ENCODE data around the gene IGFBP5.

The IGFBP5 gene

DNA sequence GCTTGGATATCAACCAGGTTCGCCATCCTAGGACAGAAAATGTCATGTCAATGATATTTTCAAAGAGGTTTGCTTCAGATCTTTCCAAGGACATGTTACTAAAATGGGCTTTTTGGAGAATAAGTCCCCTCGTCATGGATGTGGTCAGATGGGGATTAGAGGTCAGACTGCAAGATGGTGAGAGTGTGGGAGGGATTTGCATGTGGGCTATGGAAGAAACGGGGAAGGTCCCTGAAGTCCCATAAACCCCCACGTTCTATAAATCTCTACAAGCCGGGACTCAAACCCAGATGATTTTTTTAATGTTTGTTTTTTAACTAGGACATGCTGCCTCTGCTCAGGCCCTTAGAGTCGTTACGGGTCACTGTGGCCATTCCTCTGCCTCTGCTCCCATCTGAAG lies 37.7 kb upstream of the IGFBP5 start:
- no peak overlapping the region for H3K4me3 ChIP-seq (ENCODE audit: insufficient read depth, low read length, poor library complexity, severe bottlenecking)
- H3K9me2 ChIP-seq (replicated peaks; ENCODE audit: insufficient read depth, low read length): no peaks in the 10 kb centered on the region
- H2AFZ ChIP-seq (ENCODE audit: low read depth, low read length, severe bottlenecking): no peak overlapping the region
- no peaks in the 10 kb centered on the region for H3K27me3 ChIP-seq (ENCODE audit: low read length)
- H3K4me2 ChIP-seq (ENCODE audit: low read depth, low read length, poor library complexity, severe bottlenecking): no peak overlapping the region
- no peaks in the 10 kb centered on the region for H3K36me3 ChIP-seq (ENCODE audit: low read length)
- H3F3A ChIP-seq (ENCODE audit: insufficient read depth): no peaks in the 10 kb centered on the region
- H3K9me3 ChIP-seq (ENCODE audit: insufficient read depth, low read length): no peaks in the 10 kb centered on the region
- H3K79me2 ChIP-seq (ENCODE audit: insufficient read depth, low read length): no peaks in the 10 kb centered on the region
- no peak overlapping the region for H3K27ac ChIP-seq (ENCODE audit: low read depth, low read length)
- no peaks in the 10 kb centered on the region for H4K20me1 ChIP-seq (ENCODE audit: low read depth, low read length)
- no peak overlapping the region for H3K9ac ChIP-seq (ENCODE audit: low read length)
- no peak for TF ChIP-seq EZH2phosphoT487 (conservative IDR thresholded peaks at IDR 0.05; ENCODE audit: low read length)
- TF ChIP-seq, protein P1, sequence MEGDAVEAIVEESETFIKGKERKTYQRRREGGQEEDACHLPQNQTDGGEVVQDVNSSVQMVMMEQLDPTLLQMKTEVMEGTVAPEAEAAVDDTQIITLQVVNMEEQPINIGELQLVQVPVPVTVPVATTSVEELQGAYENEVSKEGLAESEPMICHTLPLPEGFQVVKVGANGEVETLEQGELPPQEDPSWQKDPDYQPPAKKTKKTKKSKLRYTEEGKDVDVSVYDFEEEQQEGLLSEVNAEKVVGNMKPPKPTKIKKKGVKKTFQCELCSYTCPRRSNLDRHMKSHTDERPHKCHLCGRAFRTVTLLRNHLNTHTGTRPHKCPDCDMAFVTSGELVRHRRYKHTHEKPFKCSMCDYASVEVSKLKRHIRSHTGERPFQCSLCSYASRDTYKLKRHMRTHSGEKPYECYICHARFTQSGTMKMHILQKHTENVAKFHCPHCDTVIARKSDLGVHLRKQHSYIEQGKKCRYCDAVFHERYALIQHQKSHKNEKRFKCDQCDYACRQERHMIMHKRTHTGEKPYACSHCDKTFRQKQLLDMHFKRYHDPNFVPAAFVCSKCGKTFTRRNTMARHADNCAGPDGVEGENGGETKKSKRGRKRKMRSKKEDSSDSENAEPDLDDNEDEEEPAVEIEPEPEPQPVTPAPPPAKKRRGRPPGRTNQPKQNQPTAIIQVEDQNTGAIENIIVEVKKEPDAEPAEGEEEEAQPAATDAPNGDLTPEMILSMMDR (IDR thresholded peaks at IDR 0.05; ENCODE audit: insufficient read depth, low read length, poor library complexity, severe bottlenecking): no peak

DNA sequence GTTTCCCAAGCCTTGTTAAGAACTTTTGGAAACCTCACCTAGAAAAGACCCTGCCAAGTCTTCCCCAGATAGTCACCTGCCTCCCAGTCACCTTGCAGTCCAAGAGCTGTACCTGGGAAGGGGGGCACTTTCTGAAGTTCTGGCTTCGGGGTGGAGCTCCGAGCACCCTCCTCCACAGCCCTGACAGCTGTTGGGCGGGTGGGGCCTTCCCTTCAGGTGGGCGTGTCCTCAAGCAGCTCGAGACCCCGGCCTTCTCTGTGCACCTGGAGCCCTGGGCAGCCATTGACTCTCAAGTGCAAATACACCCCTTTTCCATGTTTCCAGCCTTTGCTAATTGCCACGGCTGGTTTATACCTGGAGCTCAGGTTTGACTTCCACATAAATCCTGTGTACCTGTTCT lies 37.0 kb upstream of the IGFBP5 start:
- Histone ChIP-seq H3K9me3 (ENCODE audit: insufficient read depth, low read length) (no peaks in the 10 kb centered on the region), H3K4me3 (ENCODE audit: insufficient read depth, low read length, poor library complexity, severe bottlenecking) (no peak overlapping the region)
- TF ChIP-seq EZH2phosphoT487 (conservative IDR thresholded peaks at IDR 0.05; ENCODE audit: low read length): no peak
- TF ChIP-seq, protein P1 (IDR thresholded peaks at IDR 0.05; ENCODE audit: insufficient read depth, low read length, poor library complexity, severe bottlenecking): no peak

DNA sequence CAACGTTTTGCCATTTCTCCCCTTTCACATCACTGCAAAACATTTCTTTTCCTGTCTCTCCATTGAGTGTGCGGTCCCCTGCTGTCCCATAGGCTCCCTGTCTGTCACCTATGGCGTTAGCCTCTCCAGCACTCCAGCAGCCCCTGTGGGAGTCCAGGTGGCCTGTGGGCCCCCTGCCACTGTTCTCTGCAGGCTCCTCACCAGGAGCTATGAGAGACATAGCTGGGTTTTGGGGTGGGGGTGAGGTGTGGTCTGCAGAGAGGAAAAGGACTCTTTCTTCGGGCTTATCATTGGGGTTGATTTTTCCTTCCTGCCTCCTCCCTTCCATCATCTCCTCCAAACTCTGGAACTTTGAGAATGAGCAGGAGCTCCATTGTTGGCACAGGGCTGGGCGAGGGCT lies 36.1 kb upstream of the IGFBP5 start:
- no peaks in the 10 kb centered on the region for H3K9me2 ChIP-seq (replicated peaks; ENCODE audit: insufficient read depth, low read length)
- H4K20me1 ChIP-seq (ENCODE audit: low read depth, low read length): no peaks in the 10 kb centered on the region
- H3K36me3 ChIP-seq (ENCODE audit: low read length): no peaks in the 10 kb centered on the region
- H3K9ac ChIP-seq (ENCODE audit: low read length): no peak overlapping the region
- H3K27ac ChIP-seq (ENCODE audit: low read depth, low read length): no peak overlapping the region
- no peak overlapping the region for H2AFZ ChIP-seq (ENCODE audit: low read depth, low read length, severe bottlenecking)
- TF ChIP-seq EZH2phosphoT487 (conservative IDR thresholded peaks at IDR 0.05; ENCODE audit: low read length): no peak
- TF ChIP-seq, protein P1 (IDR thresholded peaks at IDR 0.05; ENCODE audit: insufficient read depth, low read length, poor library complexity, severe bottlenecking): no peak
- H3K79me2 ChIP-seq (ENCODE audit: insufficient read depth, low read length): no peaks in the 10 kb centered on the region
- H3F3A ChIP-seq (ENCODE audit: insufficient read depth): no peaks in the 10 kb centered on the region
- no peaks in the 10 kb centered on the region for H3K27me3 ChIP-seq (ENCODE audit: low read length)
- H3K4me2 ChIP-seq (ENCODE audit: low read depth, low read length, poor library complexity, severe bottlenecking): no peak overlapping the region
- no peak overlapping the region for H3K4me3 ChIP-seq (ENCODE audit: insufficient read depth, low read length, poor library complexity, severe bottlenecking)
- no peaks in the 10 kb centered on the region for H3K9me3 ChIP-seq (ENCODE audit: insufficient read depth, low read length)

More for the DNA sequence above, 37.0 kb upstream of the IGFBP5 start:
- H3K79me2 ChIP-seq (ENCODE audit: insufficient read depth, low read length): no peaks in the 10 kb centered on the region
- H3F3A ChIP-seq (ENCODE audit: insufficient read depth): no peaks in the 10 kb centered on the region
- H3K4me2 ChIP-seq (ENCODE audit: low read depth, low read length, poor library complexity, severe bottlenecking): no peak overlapping the region
- H2AFZ ChIP-seq (ENCODE audit: low read depth, low read length, severe bottlenecking): no peak overlapping the region
- no peak overlapping the region for H3K27ac ChIP-seq (ENCODE audit: low read depth, low read length)
- H3K9me2 ChIP-seq (replicated peaks; ENCODE audit: insufficient read depth, low read length): no peaks in the 10 kb centered on the region
- H3K36me3 ChIP-seq (ENCODE audit: low read length): no peaks in the 10 kb centered on the region
- H3K9ac ChIP-seq (ENCODE audit: low read length): no peak overlapping the region
- H3K27me3 ChIP-seq (ENCODE audit: low read length): no peaks in the 10 kb centered on the region
- no peaks in the 10 kb centered on the region for H4K20me1 ChIP-seq (ENCODE audit: low read depth, low read length)
